ENCODE data around the gene SYT2.
"Not testable (repeated sequence)": the region's sequence is repeated elsewhere in the genome, so short reads cannot be mapped to it uniquely, and the experiment has no call there.

GRCh38 chr1:202554619-202555018 lies 155.6 kb downstream of the SYT2 start:
- not testable (repeated sequence) for TF ChIP-seq POLR2A (IDR thresholded peaks at IDR 0.05); POLR2AphosphoS5 (IDR thresholded peaks at IDR 0.05); CTCF (IDR thresholded peaks at IDR 0.05 in 8 of 11, conservative IDR thresholded peaks at IDR 0.05 in 3 of 11)

Measured in spleen (tissue), 7 donors.